Measurements from ENCODE around the gene AHNAK2.

AHNAK2 gene

GRCh38 chr14:104972301-104973134 lies 5.7 kb downstream of the AHNAK2 start:
- H3K27me3 ChIP-seq, result no peaks in the 10 kb centered on the region
- peak overlapping the region; percentile 1 to 8 for H3K4me3 ChIP-seq
- H3K4me1 ChIP-seq, result peaks cover 7 to 98% (median 94%) of the 10 kb centered on the region in 4 donors
- no peaks in the 10 kb centered on the region for H3K9me3 ChIP-seq
- peak; percentile 89 to 91 for DNase-seq
- TF ChIP-seq CTCF (IDR thresholded peaks at IDR 0.05), result no peak
- intact Hi-C loops (cut with DNase I; ENCODE audit: low total_unique reads), result loop anchor here (10.0 kb wide), 1 partner anchor 108 kb away; the partner anchor contains the start of gene CEP170B
- peak overlapping the region; percentile 93 to 97 for H3K27ac ChIP-seq
- no peaks in the 10 kb centered on the region for H3K36me3 ChIP-seq

- Histone ChIP-seq H3K27ac (peak overlapping the region; percentile 93 to 97), H3K4me3 (no peak overlapping the region), H3K4me1 (peaks cover 7 to 98% (median 94%) of the 10 kb centered on the region in 4 donors), H3K9me3 (no peaks in the 10 kb centered on the region), H3K36me3 (no peaks in the 10 kb centered on the region), H3K27me3 (no peaks in the 10 kb centered on the region)
- peak in 1 of 2 donors; percentile 70 for DNase-seq
- intact Hi-C loops (cut with DNase I; ENCODE audit: low total_unique reads), result loop anchor here (10.0 kb wide), 1 partner anchor 107 kb away; the partner anchor contains the start of gene CEP170B
- no peak for TF ChIP-seq CTCF (IDR thresholded peaks at IDR 0.05)
Observed at GRCh38 chr14:104971447-104972240, 6.5 kb downstream of the AHNAK2 start.

GRCh38 chr14:104970231-104971068 lies 7.7 kb downstream of the AHNAK2 start:
- peaks cover 7 to 91% (median 84%) of the 10 kb centered on the region in 4 donors for H3K4me1 ChIP-seq
- peak; percentile 91 to 94 for DNase-seq
- H3K36me3 ChIP-seq, result no peaks in the 10 kb centered on the region
- intact Hi-C loops (cut with DNase I; ENCODE audit: low total_unique reads), result loop anchor here (10.0 kb wide), 1 partner anchor 106 kb away; the partner anchor contains the start of gene CEP170B
- TF ChIP-seq CTCF (IDR thresholded peaks at IDR 0.05), result no peak
- H3K9me3 ChIP-seq, result no peaks in the 10 kb centered on the region
- H3K4me3 ChIP-seq, result peak overlapping the region; percentile 45 to 51
- no peaks in the 10 kb centered on the region for H3K27me3 ChIP-seq
- H3K27ac ChIP-seq, result peak overlapping the region; percentile 93 to 97

GRCh38 chr14:104969741-104970230 lies 8.4 kb downstream of the AHNAK2 start:
- TF ChIP-seq CTCF (IDR thresholded peaks at IDR 0.05), result no peak
- peak overlapping the region; percentile 93 to 97 for H3K27ac ChIP-seq
- peaks cover 7 to 85% (median 77%) of the 10 kb centered on the region in 4 donors for H3K4me1 ChIP-seq
- H3K9me3 ChIP-seq, result no peaks in the 10 kb centered on the region
- no peaks in the 10 kb centered on the region for H3K36me3 ChIP-seq
- intact Hi-C loops (cut with DNase I; ENCODE audit: low total_unique reads), result loop anchor here (10.0 kb wide), 1 partner anchor 105 kb away; the partner anchor contains the start of gene CEP170B
- no peaks in the 10 kb centered on the region for H3K27me3 ChIP-seq
- peak overlapping the region; percentile 45 to 51 for H3K4me3 ChIP-seq
- no peak for DNase-seq
